Measurements from ENCODE around the gene ASCC1. TPM values are rescaled to one million over a fixed set of nuclear protein-coding genes. Genes with fewer than 3 reads are reported as not detected.
"Not testable (repeated sequence)": the region's sequence is repeated elsewhere in the genome, so short reads cannot be mapped to it uniquely, and the experiment has no call there.

ASCC1 gene
- total and polyA plus RNA-seq, 2 experiments from 2014 or later = 13.7 to 37.2 TPM

DNA sequence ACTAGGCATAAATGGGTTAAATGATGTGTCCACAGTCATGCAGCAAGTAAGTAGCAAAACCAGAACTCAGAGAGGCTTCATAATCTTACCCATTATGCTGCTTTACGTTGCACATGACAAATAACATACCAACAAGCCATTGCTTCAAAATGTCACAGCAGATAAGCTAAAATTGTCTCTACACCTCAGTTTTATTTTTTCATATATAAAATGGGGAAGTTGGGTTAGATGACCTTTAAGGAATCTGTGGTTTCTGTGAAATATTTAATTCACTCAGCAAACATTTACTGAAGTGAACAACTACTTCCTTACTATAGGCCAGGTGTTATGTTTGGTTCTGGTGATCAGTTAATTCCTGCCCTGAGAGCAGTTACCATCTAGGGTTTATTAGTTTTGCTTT lies 2.2 kb upstream of the ASCC1 start:
- no peak overlapping the region for H3K4me3 Mint-ChIP-seq
- H3K79me2 ChIP-seq (replicated peaks; ENCODE audit: insufficient read depth) = peaks cover 64% of the 10 kb centered on the region

GRCh38 chr10:72211832-72212231 lies 4.2 kb downstream of the ASCC1 start:
- not testable (repeated sequence) for H3K27ac ChIP-seq (ENCODE audit: low read depth); H3K4me3 ChIP-seq; H4K20me1 ChIP-seq (replicated peaks; ENCODE audit: insufficient read depth); H3F3A ChIP-seq (replicated peaks; ENCODE audit: low read depth); H3K9me3 Mint-ChIP-seq; H2AFZ ChIP-seq; H3K4me2 ChIP-seq; H3K36me3 ChIP-seq (ENCODE audit: insufficient read depth); H3K9me2 ChIP-seq (ENCODE audit: insufficient read depth); H3K4me3 Mint-ChIP-seq; H3K27me3 ChIP-seq (ENCODE audit: insufficient read depth); DNase-seq (ENCODE audit: low spot score); ATAC-seq; H3K27ac Mint-ChIP-seq; H3K4me1 Mint-ChIP-seq; H3K4me1 ChIP-seq (ENCODE audit: insufficient read depth)
- peaks cover 25% of the 10 kb centered on the region for H3K79me2 ChIP-seq (replicated peaks; ENCODE audit: insufficient read depth)
- H3K36me3 Mint-ChIP-seq (ENCODE audit: low read depth) = peaks cover 23% of the 10 kb centered on the region
- H3K27me3 Mint-ChIP-seq (ENCODE audit: insufficient read depth, low read depth, poor library complexity) = peaks cover 10% of the 10 kb centered on the region

More for the DNA sequence above, 2.2 kb upstream of the ASCC1 start:
- H3K27me3 ChIP-seq (ENCODE audit: insufficient read depth) = no peaks in the 10 kb centered on the region
- no peak overlapping the region for H3K4me3 ChIP-seq
- peaks cover 14% of the 10 kb centered on the region for H3K4me1 ChIP-seq (ENCODE audit: insufficient read depth)
- Mint-ChIP-seq H3K27me3 (ENCODE audit: insufficient read depth, low read depth, poor library complexity) (peaks cover 13% of the 10 kb centered on the region), H3K36me3 (ENCODE audit: low read depth) (peaks cover 11% of the 10 kb centered on the region; the same call in 2 of the 3 replicates), H3K9me3 (no peaks in the 10 kb centered on the region), H3K4me1 (peaks cover 8% of the 10 kb centered on the region; the same call in 2 of the 3 replicates), H3K27ac (no peak overlapping the region)
- H3F3A ChIP-seq (replicated peaks; ENCODE audit: low read depth) = peaks cover 8% of the 10 kb centered on the region
- no peaks in the 10 kb centered on the region for H3K9me2 ChIP-seq (ENCODE audit: insufficient read depth)
- H3K4me2 ChIP-seq = no peak overlapping the region
- TF ChIP-seq, protein P1, sequence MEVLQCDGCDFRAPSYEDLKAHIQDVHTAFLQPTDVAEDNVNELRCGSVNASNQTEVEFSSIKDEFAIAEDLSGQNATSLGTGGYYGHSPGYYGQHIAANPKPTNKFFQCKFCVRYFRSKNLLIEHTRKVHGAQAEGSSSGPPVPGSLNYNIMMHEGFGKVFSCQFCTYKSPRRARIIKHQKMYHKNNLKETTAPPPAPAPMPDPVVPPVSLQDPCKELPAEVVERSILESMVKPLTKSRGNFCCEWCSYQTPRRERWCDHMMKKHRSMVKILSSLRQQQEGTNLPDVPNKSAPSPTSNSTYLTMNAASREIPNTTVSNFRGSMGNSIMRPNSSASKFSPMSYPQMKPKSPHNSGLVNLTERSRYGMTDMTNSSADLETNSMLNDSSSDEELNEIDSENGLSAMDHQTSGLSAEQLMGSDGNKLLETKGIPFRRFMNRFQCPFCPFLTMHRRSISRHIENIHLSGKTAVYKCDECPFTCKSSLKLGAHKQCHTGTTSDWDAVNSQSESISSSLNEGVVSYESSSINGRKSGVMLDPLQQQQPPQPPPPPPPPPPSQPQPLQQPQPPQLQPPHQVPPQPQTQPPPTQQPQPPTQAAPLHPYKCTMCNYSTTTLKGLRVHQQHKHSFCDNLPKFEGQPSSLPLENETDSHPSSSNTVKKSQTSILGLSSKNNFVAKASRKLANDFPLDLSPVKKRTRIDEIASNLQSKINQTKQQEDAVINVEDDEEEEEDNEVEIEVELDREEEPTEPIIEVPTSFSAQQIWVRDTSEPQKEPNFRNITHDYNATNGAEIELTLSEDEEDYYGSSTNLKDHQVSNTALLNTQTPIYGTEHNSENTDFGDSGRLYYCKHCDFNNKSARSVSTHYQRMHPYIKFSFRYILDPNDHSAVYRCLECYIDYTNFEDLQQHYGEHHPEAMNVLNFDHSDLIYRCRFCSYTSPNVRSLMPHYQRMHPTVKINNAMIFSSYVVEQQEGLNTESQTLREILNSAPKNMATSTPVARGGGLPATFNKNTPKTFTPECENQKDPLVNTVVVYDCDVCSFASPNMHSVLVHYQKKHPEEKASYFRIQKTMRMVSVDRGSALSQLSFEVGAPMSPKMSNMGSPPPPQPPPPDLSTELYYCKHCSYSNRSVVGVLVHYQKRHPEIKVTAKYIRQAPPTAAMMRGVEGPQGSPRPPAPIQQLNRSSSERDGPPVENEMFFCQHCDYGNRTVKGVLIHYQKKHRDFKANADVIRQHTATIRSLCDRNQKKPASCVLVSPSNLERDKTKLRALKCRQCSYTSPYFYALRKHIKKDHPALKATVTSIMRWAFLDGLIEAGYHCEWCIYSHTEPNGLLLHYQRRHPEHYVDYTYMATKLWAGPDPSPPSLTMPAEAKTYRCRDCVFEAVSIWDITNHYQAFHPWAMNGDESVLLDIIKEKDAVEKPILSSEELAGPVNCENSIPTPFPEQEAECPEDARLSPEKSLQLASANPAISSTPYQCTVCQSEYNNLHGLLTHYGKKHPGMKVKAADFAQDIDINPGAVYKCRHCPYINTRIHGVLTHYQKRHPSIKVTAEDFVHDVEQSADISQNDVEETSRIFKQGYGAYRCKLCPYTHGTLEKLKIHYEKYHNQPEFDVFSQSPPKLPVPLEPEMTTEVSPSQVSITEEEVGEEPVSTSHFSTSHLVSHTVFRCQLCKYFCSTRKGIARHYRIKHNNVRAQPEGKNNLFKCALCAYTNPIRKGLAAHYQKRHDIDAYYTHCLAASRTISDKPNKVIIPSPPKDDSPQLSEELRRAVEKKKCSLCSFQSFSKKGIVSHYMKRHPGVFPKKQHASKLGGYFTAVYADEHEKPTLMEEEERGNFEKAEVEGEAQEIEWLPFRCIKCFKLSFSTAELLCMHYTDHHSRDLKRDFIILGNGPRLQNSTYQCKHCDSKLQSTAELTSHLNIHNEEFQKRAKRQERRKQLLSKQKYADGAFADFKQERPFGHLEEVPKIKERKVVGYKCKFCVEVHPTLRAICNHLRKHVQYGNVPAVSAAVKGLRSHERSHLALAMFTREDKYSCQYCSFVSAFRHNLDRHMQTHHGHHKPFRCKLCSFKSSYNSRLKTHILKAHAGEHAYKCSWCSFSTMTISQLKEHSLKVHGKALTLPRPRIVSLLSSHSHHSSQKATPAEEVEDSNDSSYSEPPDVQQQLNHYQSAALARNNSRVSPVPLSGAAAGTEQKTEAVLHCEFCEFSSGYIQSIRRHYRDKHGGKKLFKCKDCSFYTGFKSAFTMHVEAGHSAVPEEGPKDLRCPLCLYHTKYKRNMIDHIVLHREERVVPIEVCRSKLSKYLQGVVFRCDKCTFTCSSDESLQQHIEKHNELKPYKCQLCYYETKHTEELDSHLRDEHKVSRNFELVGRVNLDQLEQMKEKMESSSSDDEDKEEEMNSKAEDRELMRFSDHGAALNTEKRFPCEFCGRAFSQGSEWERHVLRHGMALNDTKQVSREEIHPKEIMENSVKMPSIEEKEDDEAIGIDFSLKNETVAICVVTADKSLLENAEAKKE (CRISPR knock-in tag; IDR thresholded peaks at IDR 0.05) = no peak
- TF ChIP-seq STAT1 (IDR thresholded peaks at IDR 0.05; ENCODE audit: unreplicated experiment) (no peak), JUNB (IDR thresholded peaks at IDR 0.05; ENCODE audit: unreplicated experiment) (no peak), EZH2phosphoT487 (IDR thresholded peaks at IDR 0.05; ENCODE audit: unreplicated experiment) (no peak), ZNF114 (CRISPR knock-in tag; IDR thresholded peaks at IDR 0.05) (no peak), POLR2AphosphoS5 (IDR thresholded peaks at IDR 0.05; ENCODE audit: low read depth) (no peak), NANOG (IDR thresholded peaks at IDR 0.05; ENCODE audit: borderline replicate concordance) (no peak), EZH2 (IDR thresholded peaks at IDR 0.05; ENCODE audit: low read depth, unreplicated experiment) (no peak), CREB1 (CRISPR knock-in tag; IDR thresholded peaks at IDR 0.05; ENCODE audit: low read depth) (no peak)
- no peaks in the 10 kb centered on the region for H3K36me3 ChIP-seq (ENCODE audit: insufficient read depth)
- DNase-seq (ENCODE audit: low spot score) (no peak), ATAC-seq (no peak)
- no peaks in the 10 kb centered on the region; the same call in 1 of the 2 replicates for H4K20me1 ChIP-seq (replicated peaks; ENCODE audit: insufficient read depth)
- H3K27ac ChIP-seq (ENCODE audit: low read depth) = peak overlapping the region; percentile 39; the same call in 1 of the 2 replicates
- H2AFZ ChIP-seq = no peak overlapping the region

GRCh38 chr10:72211381-72211780 lies 4.7 kb downstream of the ASCC1 start:
- H3K36me3 Mint-ChIP-seq (ENCODE audit: low read depth) = peaks cover 24% of the 10 kb centered on the region
- H3K27ac Mint-ChIP-seq; H2AFZ ChIP-seq; DNase-seq (ENCODE audit: low spot score); H3K27me3 Mint-ChIP-seq (ENCODE audit: insufficient read depth, low read depth, poor library complexity); H3K9me3 Mint-ChIP-seq; H3K27me3 ChIP-seq (ENCODE audit: insufficient read depth); H3K4me2 ChIP-seq; H3K9me2 ChIP-seq (ENCODE audit: insufficient read depth); H3K4me1 ChIP-seq (ENCODE audit: insufficient read depth); H4K20me1 ChIP-seq (replicated peaks; ENCODE audit: insufficient read depth); H3K27ac ChIP-seq (ENCODE audit: low read depth); ATAC-seq; H3K36me3 ChIP-seq (ENCODE audit: insufficient read depth); H3K4me3 ChIP-seq; H3K4me3 Mint-ChIP-seq; H3K4me1 Mint-ChIP-seq; H3F3A ChIP-seq (replicated peaks; ENCODE audit: low read depth): not testable (repeated sequence)
- peaks cover 20% of the 10 kb centered on the region for H3K79me2 ChIP-seq (replicated peaks; ENCODE audit: insufficient read depth)

Data from GM23338 (cell line).